Sigmoid colon (tissue), 4 donors: ENCODE data around the gene SLIT3.

Experiments
- CTCF ChIP-seq, 4 experiments: fragments of 450-650 bp in 3 of 4; fragments of 200-600 bp in 1 of 4; IDR thresholded peaks; one replicate each; pipeline ENCODE4 v1.5.1; 2016 to 2019; ENCODE audit warnings: antibody characterized with exemption in 4 of 4, mild to moderate bottlenecking in 3 of 4, moderate library complexity in 2 of 4
- EP300 ChIP-seq, 4 donors: sonication (generic); formaldehyde crosslinking; IDR thresholded peaks; one replicate each; pipeline ENCODE4 v1.6.1; 2017; ENCODE audit warnings: antibody characterized with exemption in 4 of 4
- POLR2A ChIP-seq, 2 donors: fragments of 450-650 bp; IDR thresholded peaks; one replicate each; pipeline ENCODE4 v1.6.1; 2016; ENCODE audit warnings: antibody characterized with exemption in 2 of 2, mild to moderate bottlenecking in 2 of 2, moderate library complexity in 2 of 2

DNA sequence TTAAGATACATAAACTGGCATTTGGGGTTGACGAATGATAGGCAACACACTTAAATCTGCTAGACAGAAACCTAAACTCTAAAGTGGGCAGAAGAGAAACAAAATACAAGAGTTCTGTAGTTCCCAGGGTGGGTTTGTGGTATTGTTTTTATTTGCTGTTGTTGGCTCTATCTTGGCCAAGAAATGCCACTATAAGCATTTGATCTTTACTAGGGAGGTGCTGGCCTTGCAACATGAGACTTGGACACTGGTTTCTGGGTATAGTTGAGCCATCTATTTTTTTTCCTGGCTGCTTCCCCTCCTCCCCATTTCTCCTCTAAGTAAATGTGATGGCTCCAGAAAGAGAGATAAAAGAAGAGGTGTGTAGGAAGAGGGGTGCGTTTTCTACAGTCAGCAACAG lies 251.2 kb downstream of the SLIT3 start:
- TF ChIP-seq EP300 (IDR thresholded peaks at IDR 0.05) (no peak), CTCF (IDR thresholded peaks at IDR 0.05) (no peak), POLR2A (IDR thresholded peaks at IDR 0.05) (no peak)
